ENCODE measurements around the gene NAGLU. TPM values are rescaled to one million over a fixed set of nuclear protein-coding genes. Genes with fewer than 3 reads are reported as not detected.

Gene NAGLU
- total and polyA plus RNA-seq, 2 experiments from 2014 or later, result 76.4 to 121 TPM

GRCh38 chr17:42563543-42563942, 27.5 kb downstream of the NAGLU start:
- 100% methylated on average over 1 of the region's 1 CpG for WGBS (ENCODE audit: low lambda C conversion rate, missing lambda C conversion rate)
- no peak overlapping the region for H3K4me3 ChIP-seq
- TF ChIP-seq EZH2phosphoT487 (IDR thresholded peaks at IDR 0.05; ENCODE audit: low read depth, severe bottlenecking, unreplicated experiment) (no peak), CTCF (IDR thresholded peaks at IDR 0.05; ENCODE audit: poor library complexity) (no peak), EZH2 (IDR thresholded peaks at IDR 0.05; ENCODE audit: borderline replicate concordance) (no peak)
- no peaks in the 10 kb centered on the region for H3K9me3 ChIP-seq (ENCODE audit: low read depth)
- H3K9me2 ChIP-seq (replicated peaks; ENCODE audit: insufficient read depth), result no peaks in the 10 kb centered on the region
- DNase-seq (ENCODE audit: low spot score), result no peak
- peaks cover 19% of the 10 kb centered on the region for H3K4me1 ChIP-seq (ENCODE audit: insufficient read depth)
- H2AFZ ChIP-seq, result no peak overlapping the region
- H4K20me1 ChIP-seq (ENCODE audit: insufficient read depth, poor library complexity, severe bottlenecking), result no peaks in the 10 kb centered on the region
- no peak overlapping the region for H3K27ac ChIP-seq
- H3K79me2 ChIP-seq, result peaks cover 45% of the 10 kb centered on the region
- no peaks in the 10 kb centered on the region for H3K36me3 ChIP-seq (replicated peaks; ENCODE audit: insufficient read depth, low read depth)
- H3K4me2 ChIP-seq, result peak overlapping the region; percentile 87
- no peaks in the 10 kb centered on the region for H3K27me3 ChIP-seq

- H3K4me2 ChIP-seq, result peak overlapping the region; percentile 87
- peaks cover 49% of the 10 kb centered on the region for H3K79me2 ChIP-seq
- H3K36me3 ChIP-seq (replicated peaks; ENCODE audit: insufficient read depth, low read depth), result no peaks in the 10 kb centered on the region
- H2AFZ ChIP-seq, result no peak overlapping the region
- TF ChIP-seq EZH2phosphoT487 (IDR thresholded peaks at IDR 0.05; ENCODE audit: low read depth, severe bottlenecking, unreplicated experiment), result no peak
- TF ChIP-seq CTCF (IDR thresholded peaks at IDR 0.05; ENCODE audit: poor library complexity), result no peak
- no peak for TF ChIP-seq EZH2 (IDR thresholded peaks at IDR 0.05; ENCODE audit: borderline replicate concordance)
- H4K20me1 ChIP-seq (ENCODE audit: insufficient read depth, poor library complexity, severe bottlenecking), result no peaks in the 10 kb centered on the region
- H3K27me3 ChIP-seq, result no peaks in the 10 kb centered on the region
- WGBS (ENCODE audit: low lambda C conversion rate, missing lambda C conversion rate), result 89% methylated on average over 8 of the region's 9 CpGs
- H3K27ac ChIP-seq, result no peak overlapping the region
- H3K4me1 ChIP-seq (ENCODE audit: insufficient read depth), result peaks cover 19% of the 10 kb centered on the region
- H3K4me3 ChIP-seq, result no peak overlapping the region
- no peak for DNase-seq (ENCODE audit: low spot score)
- H3K9me2 ChIP-seq (replicated peaks; ENCODE audit: insufficient read depth), result no peaks in the 10 kb centered on the region
- H3K9me3 ChIP-seq (ENCODE audit: low read depth), result no peaks in the 10 kb centered on the region
Observed at GRCh38 chr17:42563950-42564349, 27.9 kb downstream of the NAGLU start.

GRCh38 chr17:42564815-42565522, 28.9 kb downstream of the NAGLU start:
- H3K27me3 ChIP-seq, result no peaks in the 10 kb centered on the region
- no peak overlapping the region for H2AFZ ChIP-seq
- no peak overlapping the region for H3K4me3 ChIP-seq
- no peaks in the 10 kb centered on the region for H4K20me1 ChIP-seq (ENCODE audit: insufficient read depth, poor library complexity, severe bottlenecking)
- H3K4me1 ChIP-seq (ENCODE audit: insufficient read depth), result peaks cover 19% of the 10 kb centered on the region
- TF ChIP-seq CTCF (IDR thresholded peaks at IDR 0.05; ENCODE audit: poor library complexity) (no peak), EZH2phosphoT487 (IDR thresholded peaks at IDR 0.05; ENCODE audit: low read depth, severe bottlenecking, unreplicated experiment) (no peak), EZH2 (IDR thresholded peaks at IDR 0.05; ENCODE audit: borderline replicate concordance) (no peak)
- no peaks in the 10 kb centered on the region for H3K9me2 ChIP-seq (replicated peaks; ENCODE audit: insufficient read depth)
- no peak for DNase-seq (ENCODE audit: low spot score)
- no peaks in the 10 kb centered on the region for H3K9me3 ChIP-seq (ENCODE audit: low read depth)
- H3K4me2 ChIP-seq, result no peak overlapping the region
- 92% methylated on average over 15 of the region's 15 CpGs for WGBS (ENCODE audit: low lambda C conversion rate, missing lambda C conversion rate)
- H3K36me3 ChIP-seq (replicated peaks; ENCODE audit: insufficient read depth, low read depth), result no peaks in the 10 kb centered on the region
- peak overlapping the region; percentile 3 for H3K27ac ChIP-seq
- H3K79me2 ChIP-seq, result peaks cover 56% of the 10 kb centered on the region
